HEK293 (cell line): ENCODE measurements around the gene STK16.

Source experiments
- CTCF ChIA-PET: fragments of 350-600 bp; formaldehyde crosslinking; extraction: SDS; loops from one replicate; lab custom pipeline; 2021; ENCODE audit warnings: antibody characterized with exemption; lab: Yijun Ruan, JAX
- POLR2A ChIA-PET: fragments of 300-600 bp; formaldehyde crosslinking; extraction: SDS; loops from one replicate; lab custom pipeline; 2020; ENCODE audit warnings: antibody characterized with exemption, inconsistent platforms; lab: Yijun Ruan, JAX
- H3K27ac ChIP-seq: fragments of 200-500 bp; sonication (Bioruptor generic); 2 replicates; pipeline ENCODE4 v1.5.1; 2014; ENCODE audit warnings: low read depth, low read length, control low read depth, inconsistent platforms; ENCODE audit errors: extremely low read depth
- H3K36me3 ChIP-seq, 2 experiments: fragments of 200-500 bp in 1 of 2; sonication (Bioruptor generic) in 1 of 2; 1 replicate in 1 of 2; 2 replicates in 1 of 2; pipeline ENCODE4 v1.5.1; 2014 to 2017; ENCODE audit warnings: inconsistent platforms in 2 of 2, low read length in 2 of 2; ENCODE audit not compliant: control insufficient read depth in 2 of 2, insufficient read depth in 1 of 2
- H3K4me1 ChIP-seq: fragments of 200-500 bp; sonication (Bioruptor generic); 2 replicates; pipeline ENCODE4 v1.5.1; 2014; ENCODE audit warnings: mild to moderate bottlenecking, low read length, inconsistent platforms; ENCODE audit not compliant: control insufficient read depth, insufficient read depth
- H3K4me3 ChIP-seq: 2 replicates; pipeline ENCODE4 v1.5.1; 2011; ENCODE audit warnings: low read depth, mild to moderate bottlenecking, control low read depth, low read length, moderate library complexity
- H3K9me3 ChIP-seq: fragments of 200-500 bp; sonication (Bioruptor generic); 2 replicates; pipeline ENCODE4 v1.5.1; 2014; ENCODE audit warnings: low read depth, low read length, inconsistent platforms; ENCODE audit not compliant: control insufficient read depth, insufficient read depth
- CTCF ChIP-seq: fragments of 450-650 bp; formaldehyde crosslinking; IDR thresholded peaks from 2 replicates; pipeline ENCODE4 v1.5.1; 2016; ENCODE audit warnings: missing biosample characterization, missing genetic modification characterization
- RBAK ChIP-seq: fragments of 450-650 bp; formaldehyde crosslinking; IDR thresholded peaks from 2 replicates; pipeline ENCODE4 v1.5.1; 2016; ENCODE audit warnings: missing biosample characterization, missing genetic modification characterization
- SP2 ChIP-seq: fragments of 450-650 bp; formaldehyde crosslinking; IDR thresholded peaks from 2 replicates; pipeline ENCODE4 v1.5.1; 2016; ENCODE audit warnings: missing biosample characterization, missing genetic modification characterization
- ZBTB17 ChIP-seq: fragments of 450-650 bp; formaldehyde crosslinking; IDR thresholded peaks from 2 replicates; pipeline ENCODE4 v1.5.1; 2016; ENCODE audit warnings: missing biosample characterization, missing genetic modification characterization
- ZFHX2 ChIP-seq: fragments of 450-650 bp; formaldehyde crosslinking; conservative IDR thresholded peaks from 2 replicates; pipeline ENCODE4 v1.5.1; 2016; ENCODE audit warnings: missing biosample characterization, missing genetic modification characterization
- ZNF174 ChIP-seq: fragments of 450-650 bp; formaldehyde crosslinking; IDR thresholded peaks from 2 replicates; pipeline ENCODE4 v1.5.0; 2017; ENCODE audit warnings: missing biosample characterization, mild to moderate bottlenecking, missing genetic modification characterization
- ZNF2 ChIP-seq: fragments of 450-650 bp; formaldehyde crosslinking; IDR thresholded peaks from 2 replicates; pipeline ENCODE4 v1.5.1; 2016; ENCODE audit warnings: missing biosample characterization, missing genetic modification characterization
- ZNF274 ChIP-seq, 2 experiments: fragments of 200-500 bp in 1 of 2; fragments of 450-650 bp in 1 of 2; sonication (Bioruptor generic) in 1 of 2; formaldehyde crosslinking in 1 of 2; IDR thresholded peaks; 2 replicates each; pipeline versions ENCODE4 v1.5.1 to v1.6.1; 2014 to 2016; ENCODE audit warnings: borderline replicate concordance in 1 of 2, inconsistent platforms in 1 of 2, low read length in 1 of 2, missing biosample characterization in 1 of 2, missing genetic modification characterization in 1 of 2
- ZNF292 ChIP-seq: fragments of 450-650 bp; formaldehyde crosslinking; IDR thresholded peaks from 2 replicates; pipeline ENCODE4 v1.5.1; 2016; ENCODE audit warnings: low read depth, missing biosample characterization, missing genetic modification characterization, borderline replicate concordance
- ZNF501 ChIP-seq: fragments of 450-650 bp; formaldehyde crosslinking; IDR thresholded peaks from 2 replicates; pipeline ENCODE4 v1.5.1; 2016; ENCODE audit warnings: missing biosample characterization, missing genetic modification characterization
- ZNF521 ChIP-seq: fragments of 450-650 bp; formaldehyde crosslinking; IDR thresholded peaks from 2 replicates; pipeline ENCODE4 v1.5.1; 2017; ENCODE audit warnings: missing biosample characterization, mild to moderate bottlenecking, missing genetic modification characterization
- ZNF654 ChIP-seq: fragments of 450-650 bp; formaldehyde crosslinking; IDR thresholded peaks from 2 replicates; pipeline ENCODE4 v1.5.1; 2016; ENCODE audit warnings: low read depth, missing biosample characterization, missing genetic modification characterization
- ZNF776 ChIP-seq: fragments of 450-650 bp; formaldehyde crosslinking; IDR thresholded peaks from 2 replicates; pipeline ENCODE4 v1.5.0; 2017; ENCODE audit warnings: missing biosample characterization, missing genetic modification characterization, borderline replicate concordance
- TF ChIP-seq, protein P1 (sequence below): fragments of 450-650 bp; formaldehyde crosslinking; IDR thresholded peaks from 2 replicates; pipeline ENCODE4 v1.5.1; 2016; ENCODE audit warnings: missing biosample characterization, missing genetic modification characterization
- TF ChIP-seq, protein P2 (sequence below): fragments of 450-650 bp; formaldehyde crosslinking; conservative IDR thresholded peaks from 2 replicates; pipeline ENCODE4 v1.5.1; 2016; ENCODE audit warnings: low read depth, missing biosample characterization, missing genetic modification characterization
- TF ChIP-seq, protein P3 (sequence below): fragments of 450-650 bp; formaldehyde crosslinking; IDR thresholded peaks from 2 replicates; pipeline ENCODE4 v1.5.1; 2016; ENCODE audit warnings: missing biosample characterization, missing genetic modification characterization

Gene STK16

DNA sequence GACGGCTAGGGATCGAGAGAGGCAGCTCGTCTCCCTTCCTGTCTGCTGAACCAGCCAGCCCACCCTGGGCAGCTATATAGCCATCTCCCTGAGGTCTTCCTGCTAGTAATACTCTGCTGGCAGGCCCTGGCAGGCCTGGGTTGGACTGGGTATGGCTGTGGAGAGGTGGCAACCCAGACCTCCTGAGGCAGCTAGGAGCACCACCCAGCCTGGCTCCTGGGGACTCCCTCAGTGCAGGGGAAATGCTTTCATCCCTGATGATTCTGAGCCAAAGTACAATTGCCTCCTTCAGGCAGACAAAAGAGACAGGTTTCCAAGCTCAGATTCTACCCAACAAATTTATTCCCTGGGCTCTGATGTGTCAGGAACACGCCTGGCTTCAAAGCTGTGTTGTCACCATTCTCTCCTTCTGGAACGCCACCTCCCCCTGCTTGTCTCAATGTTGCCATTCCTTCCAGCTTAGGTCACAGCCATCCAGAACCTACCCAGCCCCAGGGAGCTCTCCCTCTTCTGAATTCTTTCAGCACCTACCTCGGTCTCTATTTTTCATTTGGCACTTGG is 29.2 kb downstream of the STK16 start (continued):
- TF ChIP-seq ZNF292 (tag by site-specific recombination) (no peak), CTCF (tag by site-specific recombination) (no peak), ZNF274 (IDR thresholded peaks at IDR 0.05; ENCODE audit: low read length) (no peak), ZNF274 (tag by site-specific recombination; IDR thresholded peaks at IDR 0.05; ENCODE audit: borderline replicate concordance) (no peak), ZNF776 (tag by site-specific recombination) (no peak)
- TF ChIP-seq, protein P1, sequence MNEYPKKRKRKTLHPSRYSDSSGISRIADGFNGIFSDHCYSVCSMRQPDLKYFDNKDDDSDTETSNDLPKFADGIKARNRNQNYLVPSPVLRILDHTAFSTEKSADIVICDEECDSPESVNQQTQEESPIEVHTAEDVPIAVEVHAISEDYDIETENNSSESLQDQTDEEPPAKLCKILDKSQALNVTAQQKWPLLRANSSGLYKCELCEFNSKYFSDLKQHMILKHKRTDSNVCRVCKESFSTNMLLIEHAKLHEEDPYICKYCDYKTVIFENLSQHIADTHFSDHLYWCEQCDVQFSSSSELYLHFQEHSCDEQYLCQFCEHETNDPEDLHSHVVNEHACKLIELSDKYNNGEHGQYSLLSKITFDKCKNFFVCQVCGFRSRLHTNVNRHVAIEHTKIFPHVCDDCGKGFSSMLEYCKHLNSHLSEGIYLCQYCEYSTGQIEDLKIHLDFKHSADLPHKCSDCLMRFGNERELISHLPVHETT: no peak
- TF ChIP-seq, protein P2, sequence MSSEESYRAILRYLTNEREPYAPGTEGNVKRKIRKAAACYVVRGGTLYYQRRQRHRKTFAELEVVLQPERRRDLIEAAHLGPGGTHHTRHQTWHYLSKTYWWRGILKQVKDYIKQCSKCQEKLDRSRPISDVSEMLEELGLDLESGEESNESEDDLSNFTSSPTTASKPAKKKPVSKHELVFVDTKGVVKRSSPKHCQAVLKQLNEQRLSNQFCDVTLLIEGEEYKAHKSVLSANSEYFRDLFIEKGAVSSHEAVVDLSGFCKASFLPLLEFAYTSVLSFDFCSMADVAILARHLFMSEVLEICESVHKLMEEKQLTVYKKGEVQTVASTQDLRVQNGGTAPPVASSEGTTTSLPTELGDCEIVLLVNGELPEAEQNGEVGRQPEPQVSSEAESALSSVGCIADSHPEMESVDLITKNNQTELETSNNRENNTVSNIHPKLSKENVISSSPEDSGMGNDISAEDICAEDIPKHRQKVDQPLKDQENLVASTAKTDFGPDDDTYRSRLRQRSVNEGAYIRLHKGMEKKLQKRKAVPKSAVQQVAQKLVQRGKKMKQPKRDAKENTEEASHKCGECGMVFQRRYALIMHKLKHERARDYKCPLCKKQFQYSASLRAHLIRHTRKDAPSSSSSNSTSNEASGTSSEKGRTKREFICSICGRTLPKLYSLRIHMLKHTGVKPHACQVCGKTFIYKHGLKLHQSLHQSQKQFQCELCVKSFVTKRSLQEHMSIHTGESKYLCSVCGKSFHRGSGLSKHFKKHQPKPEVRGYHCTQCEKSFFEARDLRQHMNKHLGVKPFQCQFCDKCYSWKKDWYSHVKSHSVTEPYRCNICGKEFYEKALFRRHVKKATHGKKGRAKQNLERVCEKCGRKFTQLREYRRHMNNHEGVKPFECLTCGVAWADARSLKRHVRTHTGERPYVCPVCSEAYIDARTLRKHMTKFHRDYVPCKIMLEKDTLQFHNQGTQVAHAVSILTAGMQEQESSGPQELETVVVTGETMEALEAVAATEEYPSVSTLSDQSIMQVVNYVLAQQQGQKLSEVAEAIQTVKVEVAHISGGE: no peak

- CTCF ChIA-PET: interaction anchor here (0.6 to 15.0 kb wide), 42 partner anchors 9 to 1007 kb away, joined by 3 to 297 read pairs (median 4); partner anchors contain the start of genes ANKZF1, ATG9A, DNPEP and GLB1L
- Histone ChIP-seq H3K4me3 (no peak overlapping the region), H3K4me1 (peaks cover 6% of the 10 kb centered on the region), H3K36me3 (peaks cover 0 to 28% of the 10 kb centered on the region in 2 experiments; a peak in 1 of 3 replicates), H3K9me3 (no peaks in the 10 kb centered on the region), H3K27ac (peak overlapping the region; percentile 45; the same call in 1 of the 2 replicates)
- POLR2A ChIA-PET: interaction anchor here (0.6 to 1.8 kb wide), 16 partner anchors 14 to 102 kb away, joined by 3 to 18 read pairs (median 6); partner anchors contain the start of genes ANKZF1, ATG9A, CNPPD1 and GLB1L
- TF ChIP-seq ZNF521 (tag by site-specific recombination) (no peak), ZFHX2 (tag by site-specific recombination) (peak; percentile 63), RBAK (no peak), ZNF501 (0 out of 2 replicates have a peak, but pooled peaks have one; percentile 19), ZNF174 (tag by site-specific recombination) (no peak), ZNF2 (peak; percentile 91), SP2 (tag by site-specific recombination) (peak; percentile 25), ZNF654 (tag by site-specific recombination) (peak; percentile 58), ZBTB17 (tag by site-specific recombination) (peak; percentile 82)
- TF ChIP-seq, protein P3, sequence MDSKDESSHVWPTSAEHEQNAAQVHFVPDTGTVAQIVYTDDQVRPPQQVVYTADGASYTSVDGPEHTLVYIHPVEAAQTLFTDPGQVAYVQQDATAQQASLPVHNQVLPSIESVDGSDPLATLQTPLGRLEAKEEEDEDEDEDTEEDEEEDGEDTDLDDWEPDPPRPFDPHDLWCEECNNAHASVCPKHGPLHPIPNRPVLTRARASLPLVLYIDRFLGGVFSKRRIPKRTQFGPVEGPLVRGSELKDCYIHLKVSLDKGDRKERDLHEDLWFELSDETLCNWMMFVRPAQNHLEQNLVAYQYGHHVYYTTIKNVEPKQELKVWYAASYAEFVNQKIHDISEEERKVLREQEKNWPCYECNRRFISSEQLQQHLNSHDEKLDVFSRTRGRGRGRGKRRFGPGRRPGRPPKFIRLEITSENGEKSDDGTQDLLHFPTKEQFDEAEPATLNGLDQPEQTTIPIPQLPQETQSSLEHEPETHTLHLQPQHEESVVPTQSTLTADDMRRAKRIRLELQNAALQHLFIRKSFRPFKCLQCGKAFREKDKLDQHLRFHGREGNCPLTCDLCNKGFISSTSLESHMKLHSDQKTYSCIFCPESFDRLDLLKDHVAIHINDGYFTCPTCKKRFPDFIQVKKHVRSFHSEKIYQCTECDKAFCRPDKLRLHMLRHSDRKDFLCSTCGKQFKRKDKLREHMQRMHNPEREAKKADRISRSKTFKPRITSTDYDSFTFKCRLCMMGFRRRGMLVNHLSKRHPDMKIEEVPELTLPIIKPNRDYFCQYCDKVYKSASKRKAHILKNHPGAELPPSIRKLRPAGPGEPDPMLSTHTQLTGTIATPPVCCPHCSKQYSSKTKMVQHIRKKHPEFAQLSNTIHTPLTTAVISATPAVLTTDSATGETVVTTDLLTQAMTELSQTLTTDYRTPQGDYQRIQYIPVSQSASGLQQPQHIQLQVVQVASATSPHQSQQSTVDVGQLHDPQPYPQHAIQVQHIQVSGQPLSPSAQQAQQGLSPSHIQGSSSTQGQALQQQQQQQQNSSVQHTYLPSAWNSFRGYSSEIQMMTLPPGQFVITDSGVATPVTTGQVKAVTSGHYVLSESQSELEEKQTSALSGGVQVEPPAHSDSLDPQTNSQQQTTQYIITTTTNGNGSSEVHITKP (tag by site-specific recombination): peak; percentile 40
Observed at GRCh38 chr2:219277703-219278654, 32.7 kb downstream of the STK16 start.
